ENCODE results near the gene CHD8. TPM values are rescaled to one million over a fixed set of nuclear protein-coding genes. Genes with fewer than 3 reads are reported as not detected.

CHD8 gene
- total RNA-seq, 1 experiment from 2014 or later: 64.7 TPM

DNA sequence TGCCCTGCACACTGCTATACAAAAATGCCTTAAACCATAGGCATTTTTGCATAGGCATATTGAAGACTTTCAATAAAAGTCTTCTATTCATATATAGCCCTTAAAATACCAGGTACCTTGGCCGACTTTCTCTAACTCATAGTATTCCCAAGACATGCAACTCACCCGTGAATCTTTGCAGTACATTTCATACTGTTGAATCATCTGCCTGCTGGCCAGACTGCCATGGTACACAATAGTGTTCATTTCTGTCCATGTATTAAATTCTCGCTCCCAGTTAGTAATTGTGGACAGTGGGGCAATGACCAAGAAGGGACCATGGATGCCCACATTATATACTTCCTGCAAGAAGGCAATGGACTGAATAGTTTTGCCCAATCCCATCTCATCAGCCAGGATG, 47.8 kb downstream of the CHD8 start:
- CTCF ChIA-PET: no interaction called here
- no peak overlapping the region for H3K4me3 ChIP-seq (ENCODE audit: low read depth in 2 of 2, low read length in 2 of 2)
- no peaks in the 10 kb centered on the region for H3K27me3 ChIP-seq (ENCODE audit: control insufficient read depth, insufficient read depth, low read length)
- peaks cover 56% of the 10 kb centered on the region for H3K36me3 ChIP-seq (ENCODE audit: control insufficient read depth, insufficient read depth, low read length)
- TF ChIP-seq CTCF (IDR thresholded peaks at IDR 0.05): no peak
- TF ChIP-seq TCF7L2 (IDR thresholded peaks at IDR 0.05; ENCODE audit: low read depth, low read length): no peak
- TF ChIP-seq SIN3A (IDR thresholded peaks at IDR 0.05; ENCODE audit: borderline replicate concordance, insufficient read depth, low read depth, low read length): no peak
- TF ChIP-seq, protein P1, sequence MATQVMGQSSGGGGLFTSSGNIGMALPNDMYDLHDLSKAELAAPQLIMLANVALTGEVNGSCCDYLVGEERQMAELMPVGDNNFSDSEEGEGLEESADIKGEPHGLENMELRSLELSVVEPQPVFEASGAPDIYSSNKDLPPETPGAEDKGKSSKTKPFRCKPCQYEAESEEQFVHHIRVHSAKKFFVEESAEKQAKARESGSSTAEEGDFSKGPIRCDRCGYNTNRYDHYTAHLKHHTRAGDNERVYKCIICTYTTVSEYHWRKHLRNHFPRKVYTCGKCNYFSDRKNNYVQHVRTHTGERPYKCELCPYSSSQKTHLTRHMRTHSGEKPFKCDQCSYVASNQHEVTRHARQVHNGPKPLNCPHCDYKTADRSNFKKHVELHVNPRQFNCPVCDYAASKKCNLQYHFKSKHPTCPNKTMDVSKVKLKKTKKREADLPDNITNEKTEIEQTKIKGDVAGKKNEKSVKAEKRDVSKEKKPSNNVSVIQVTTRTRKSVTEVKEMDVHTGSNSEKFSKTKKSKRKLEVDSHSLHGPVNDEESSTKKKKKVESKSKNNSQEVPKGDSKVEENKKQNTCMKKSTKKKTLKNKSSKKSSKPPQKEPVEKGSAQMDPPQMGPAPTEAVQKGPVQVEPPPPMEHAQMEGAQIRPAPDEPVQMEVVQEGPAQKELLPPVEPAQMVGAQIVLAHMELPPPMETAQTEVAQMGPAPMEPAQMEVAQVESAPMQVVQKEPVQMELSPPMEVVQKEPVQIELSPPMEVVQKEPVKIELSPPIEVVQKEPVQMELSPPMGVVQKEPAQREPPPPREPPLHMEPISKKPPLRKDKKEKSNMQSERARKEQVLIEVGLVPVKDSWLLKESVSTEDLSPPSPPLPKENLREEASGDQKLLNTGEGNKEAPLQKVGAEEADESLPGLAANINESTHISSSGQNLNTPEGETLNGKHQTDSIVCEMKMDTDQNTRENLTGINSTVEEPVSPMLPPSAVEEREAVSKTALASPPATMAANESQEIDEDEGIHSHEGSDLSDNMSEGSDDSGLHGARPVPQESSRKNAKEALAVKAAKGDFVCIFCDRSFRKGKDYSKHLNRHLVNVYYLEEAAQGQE (IDR thresholded peaks at IDR 0.05; ENCODE audit: insufficient read depth in 1 of 2, low read depth in 2 of 2, low read length in 1 of 2): no peak
- H3K9me3 ChIP-seq (ENCODE audit: control insufficient read depth, insufficient read depth, low read depth, low read length): no peaks in the 10 kb centered on the region
- TSS peak; percentile 62 for BruUV-seq (replicated peaks)
- no peak for ATAC-seq
- DNase-seq (ENCODE audit: low read depth, low spot score): no peak
- POLR2A ChIA-PET: no interaction called here
- H3K27ac ChIP-seq (ENCODE audit: low read length): no peak overlapping the region
- H3K4me1 ChIP-seq (ENCODE audit: control insufficient read depth, insufficient read depth, low read length): no peaks in the 10 kb centered on the region
- intact Hi-C loops (cut with micrococcal nuclease; ENCODE audit: unreplicated experiment) (no loop called here), in situ Hi-C loops (cut with HindIII; ENCODE audit: low pct_unique_long_range_greater_than_20kb, low sequenced_read_pairs) (no loop called here)

DNA sequence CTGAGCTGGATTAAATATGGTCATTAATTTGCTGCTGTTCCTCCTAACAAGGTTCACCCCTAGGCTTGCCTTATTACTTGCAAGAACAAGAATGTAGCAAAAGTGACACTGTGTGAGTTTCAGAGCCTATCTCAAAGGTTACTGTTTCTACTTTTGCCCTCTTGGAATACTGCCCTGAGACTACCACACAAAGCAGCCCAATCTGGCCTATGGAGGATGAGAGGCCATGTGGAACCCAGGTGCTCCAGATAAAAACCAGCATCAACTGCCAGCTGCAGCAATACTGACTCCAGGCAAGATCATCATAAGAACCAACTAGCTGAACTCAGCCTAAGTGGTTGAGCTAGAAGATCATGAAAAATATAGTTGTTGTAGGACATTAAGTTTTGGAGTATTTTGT, 49.7 kb downstream of the CHD8 start:
- Histone ChIP-seq H3K36me3 (ENCODE audit: control insufficient read depth, insufficient read depth, low read length) (peaks cover 51% of the 10 kb centered on the region), H3K4me3 (ENCODE audit: low read depth in 2 of 2, low read length in 2 of 2) (no peak overlapping the region), H3K9me3 (ENCODE audit: control insufficient read depth, insufficient read depth, low read depth, low read length) (no peaks in the 10 kb centered on the region), H3K27ac (ENCODE audit: low read length) (no peak overlapping the region), H3K4me1 (ENCODE audit: control insufficient read depth, insufficient read depth, low read length) (no peaks in the 10 kb centered on the region), H3K27me3 (ENCODE audit: control insufficient read depth, insufficient read depth, low read length) (no peaks in the 10 kb centered on the region)
- TF ChIP-seq, protein P1 (IDR thresholded peaks at IDR 0.05; ENCODE audit: insufficient read depth in 1 of 2, low read depth in 2 of 2, low read length in 1 of 2): no peak
- TF ChIP-seq SIN3A (IDR thresholded peaks at IDR 0.05; ENCODE audit: borderline replicate concordance, insufficient read depth, low read depth, low read length) (no peak), CTCF (IDR thresholded peaks at IDR 0.05) (no peak), TCF7L2 (IDR thresholded peaks at IDR 0.05; ENCODE audit: low read depth, low read length) (no peak), POLR2AphosphoS5 (IDR thresholded peaks at IDR 0.05; ENCODE audit: low read depth, low read length) (no peak)
- ATAC-seq (no peak), DNase-seq (ENCODE audit: low read depth, low spot score) (no peak)
- intact Hi-C loops (cut with micrococcal nuclease; ENCODE audit: unreplicated experiment) (no loop called here), in situ Hi-C loops (cut with HindIII; ENCODE audit: low pct_unique_long_range_greater_than_20kb, low sequenced_read_pairs) (no loop called here)
- POLR2A ChIA-PET: no interaction called here
- no TSS peak for BruUV-seq (replicated peaks)
- CTCF ChIA-PET: no interaction called here
